GM12801 (cell line): ENCODE data around the gene HHIPL1.

Experiments used
- CTCF ChIP-seq: IDR thresholded peaks from one replicate; pipeline ENCODE4 v1.5.1; 2011; ENCODE audit warnings: control low read depth; ENCODE audit not compliant: insufficient read length; ENCODE audit errors: extremely low read depth

Gene HHIPL1

GRCh38 chr14:99673305-99674063, 28.6 kb downstream of the HHIPL1 start:
- no peak for TF ChIP-seq CTCF

GRCh38 chr14:99674064-99674650, 29.2 kb downstream of the HHIPL1 start:
- no peak for TF ChIP-seq CTCF

GRCh38 chr14:99674776-99675381, 29.9 kb downstream of the HHIPL1 start:
- no peak for TF ChIP-seq CTCF

- no peak for TF ChIP-seq CTCF
These were observed 30.5 kb downstream of the HHIPL1 start for GRCh38 chr14:99675382-99675835.

- no peak for TF ChIP-seq CTCF
These were observed 31.0 kb downstream of the HHIPL1 start for GRCh38 chr14:99675951-99676350.

GRCh38 chr14:99676657-99677056, 31.7 kb downstream of the HHIPL1 start:
- no peak for TF ChIP-seq CTCF

GRCh38 chr14:99677231-99678140, 32.6 kb downstream of the HHIPL1 start:
- TF ChIP-seq CTCF, result no peak
